ENCODE measurements around the gene CRYBG2. TPM values are rescaled to one million over a fixed set of nuclear protein-coding genes. Genes with fewer than 3 reads are reported as not detected.
A peak's percentile ranks its signal among the peaks of the same experiment; 100 is the strongest.
"Not testable (repeated sequence)": the region's sequence is repeated elsewhere in the genome, so short reads cannot be mapped to it uniquely, and the experiment has no call there.

The CRYBG2 gene
- total and polyA plus RNA-seq, 4 donors = 0.37 to 7.7 (median 2.7) TPM

- Histone ChIP-seq H3K36me3 (ENCODE audit: control insufficient read depth in 4 of 4, insufficient read depth in 4 of 4, low read length in 4 of 4) (no peaks in the 10 kb centered on the region), H3K4me1 (ENCODE audit: control insufficient read depth in 5 of 5, insufficient read depth in 5 of 5, low read length in 5 of 5) (no peaks in the 10 kb centered on the region), H3K27ac (ENCODE audit: low read depth in 1 of 2, low read length in 1 of 2) (no peak overlapping the region), H3K27me3 (ENCODE audit: control insufficient read depth in 3 of 3, insufficient read depth in 3 of 3, low read length in 2 of 3) (no peaks in the 10 kb centered on the region), H3K4me3 (no peak overlapping the region), H3K9me3 (ENCODE audit: control insufficient read depth in 4 of 4, insufficient read depth in 3 of 4, low read length in 3 of 4) (no peaks in the 10 kb centered on the region), H3K9ac (ENCODE audit: insufficient read depth in 1 of 2, low read length in 2 of 2) (no peak overlapping the region)
- no peak for TF ChIP-seq CTCF (IDR thresholded peaks at IDR 0.05; ENCODE audit: control extremely low read depth, extremely low read depth)
- 90 to 94% methylated on average over 3 of the region's 3 CpGs for WGBS, 2 donors
- DNase-seq = no peak
- no peak for ATAC-seq (ENCODE audit: insufficient read depth, low FRiP score)
Observed at GRCh38 chr1:26378879-26379251, 24.9 kb upstream of the CRYBG2 start.

- Histone ChIP-seq H3K4me3 (no peak overlapping the region), H3K9me3 (ENCODE audit: control insufficient read depth in 4 of 4, insufficient read depth in 3 of 4, low read length in 3 of 4) (no peaks in the 10 kb centered on the region), H3K4me1 (ENCODE audit: control insufficient read depth in 5 of 5, insufficient read depth in 5 of 5, low read length in 5 of 5) (no peaks in the 10 kb centered on the region), H3K9ac (ENCODE audit: insufficient read depth in 1 of 2, low read length in 2 of 2) (no peak overlapping the region), H3K27me3 (ENCODE audit: control insufficient read depth in 3 of 3, insufficient read depth in 3 of 3, low read length in 2 of 3) (no peaks in the 10 kb centered on the region), H3K36me3 (ENCODE audit: control insufficient read depth in 4 of 4, insufficient read depth in 4 of 4, low read length in 4 of 4) (no peaks in the 10 kb centered on the region), H3K27ac (ENCODE audit: low read depth in 1 of 2, low read length in 1 of 2) (no peak overlapping the region)
- DNase-seq (peak in 2 of 3 donors; percentile 31 to 58), ATAC-seq (ENCODE audit: insufficient read depth, low FRiP score) (peak; percentile 69)
- WGBS, 2 donors = 23 to 31% methylated on average over 5 of the region's 5 CpGs
- no peak for TF ChIP-seq CTCF (IDR thresholded peaks at IDR 0.05; ENCODE audit: control extremely low read depth, extremely low read depth)
Observed at GRCh38 chr1:26378088-26378878, 24.4 kb upstream of the CRYBG2 start.

GRCh38 chr1:26376050-26376449 lies 22.1 kb upstream of the CRYBG2 start:
- H3K27me3 ChIP-seq (ENCODE audit: control insufficient read depth in 3 of 3, insufficient read depth in 3 of 3, low read length in 2 of 3) = no peaks in the 10 kb centered on the region
- H3K9ac ChIP-seq (ENCODE audit: insufficient read depth in 1 of 2, low read length in 2 of 2) = no peak overlapping the region
- WGBS, 2 donors = 88 to 93% methylated on average over 4 of the region's 4 CpGs
- no peaks in the 10 kb centered on the region for H3K36me3 ChIP-seq (ENCODE audit: control insufficient read depth in 4 of 4, insufficient read depth in 4 of 4, low read length in 4 of 4)
- H3K9me3 ChIP-seq (ENCODE audit: control insufficient read depth in 4 of 4, insufficient read depth in 3 of 4, low read length in 3 of 4) = no peaks in the 10 kb centered on the region
- ATAC-seq (ENCODE audit: insufficient read depth, low FRiP score) (no peak), DNase-seq (no peak)
- TF ChIP-seq CTCF (IDR thresholded peaks at IDR 0.05; ENCODE audit: control extremely low read depth, extremely low read depth) = no peak
- H3K4me1 ChIP-seq (ENCODE audit: control insufficient read depth in 5 of 5, insufficient read depth in 5 of 5, low read length in 5 of 5) = no peaks in the 10 kb centered on the region
- no peak overlapping the region for H3K4me3 ChIP-seq
- no peak overlapping the region for H3K27ac ChIP-seq (ENCODE audit: low read depth in 1 of 2, low read length in 1 of 2)

GRCh38 chr1:26375081-26375480 lies 21.2 kb upstream of the CRYBG2 start:
- no peak for DNase-seq
- no peak overlapping the region for H3K9ac ChIP-seq (ENCODE audit: insufficient read depth in 1 of 2, low read length in 2 of 2)
- no peak for TF ChIP-seq CTCF (IDR thresholded peaks at IDR 0.05; ENCODE audit: control extremely low read depth, extremely low read depth)
- no peaks in the 10 kb centered on the region for H3K27me3 ChIP-seq (ENCODE audit: control insufficient read depth in 3 of 3, insufficient read depth in 3 of 3, low read length in 2 of 3)
- no peak for ATAC-seq (ENCODE audit: insufficient read depth, low FRiP score)
- H3K4me3 ChIP-seq = no peak overlapping the region
- H3K9me3 ChIP-seq (ENCODE audit: control insufficient read depth in 4 of 4, insufficient read depth in 3 of 4, low read length in 3 of 4) = no peaks in the 10 kb centered on the region
- 20 to 35% methylated on average over 6 of the region's 6 CpGs for WGBS, 2 donors
- H3K4me1 ChIP-seq (ENCODE audit: control insufficient read depth in 5 of 5, insufficient read depth in 5 of 5, low read length in 5 of 5) = no peaks in the 10 kb centered on the region
- H3K27ac ChIP-seq (ENCODE audit: low read depth in 1 of 2, low read length in 1 of 2) = no peak overlapping the region
- H3K36me3 ChIP-seq (ENCODE audit: control insufficient read depth in 4 of 4, insufficient read depth in 4 of 4, low read length in 4 of 4) = no peaks in the 10 kb centered on the region

- WGBS, 2 donors = 58 to 64% methylated on average over 2 of the region's 2 CpGs
Observed at GRCh38 chr1:26374361-26374760, 20.4 kb upstream of the CRYBG2 start.

More at GRCh38 chr1:26374361-26374760, 20.4 kb upstream of the CRYBG2 start:
- H3K27me3 ChIP-seq (ENCODE audit: control insufficient read depth in 3 of 3, insufficient read depth in 3 of 3, low read length in 2 of 3); H3K9ac ChIP-seq (ENCODE audit: insufficient read depth in 1 of 2, low read length in 2 of 2); H3K4me1 ChIP-seq (ENCODE audit: control insufficient read depth in 5 of 5, insufficient read depth in 5 of 5, low read length in 5 of 5); H3K36me3 ChIP-seq (ENCODE audit: control insufficient read depth in 4 of 4, insufficient read depth in 4 of 4, low read length in 4 of 4); H3K4me3 ChIP-seq; DNase-seq; ATAC-seq (ENCODE audit: insufficient read depth, low FRiP score); H3K27ac ChIP-seq (ENCODE audit: low read depth in 1 of 2, low read length in 1 of 2); H3K9me3 ChIP-seq (ENCODE audit: control insufficient read depth in 4 of 4, insufficient read depth in 3 of 4, low read length in 3 of 4): not testable (repeated sequence)

Data from lung (tissue), 12 donors.